Measurements from ENCODE around the gene RNF43. TPM values are rescaled to one million over a fixed set of nuclear protein-coding genes. Genes with fewer than 3 reads are reported as not detected.

The RNF43 gene
- total and polyA plus RNA-seq, 2 of the 13 experiments (the other 11 are each of a cell fraction or from before 2014, with no cell fraction given), result 31.0 to 53.4 TPM

GRCh38 chr17:58417300-58418092 lies at the start of gene RNF43 (continued):
- TF ChIP-seq PBX3 (CRISPR knock-in tag; IDR thresholded peaks at IDR 0.05; ENCODE audit: borderline replicate concordance) (no peak), CSRNP1 (CRISPR knock-in tag; IDR thresholded peaks at IDR 0.05) (peak; percentile 86), CCAR2 (optimal IDR thresholded peaks at IDR 0.05; ENCODE audit: low read depth, low read length) (peak; percentile 57), ZFP41 (CRISPR knock-in tag; IDR thresholded peaks at IDR 0.05; ENCODE audit: borderline replicate concordance) (no peak), CENPX (CRISPR knock-in tag; IDR thresholded peaks at IDR 0.05) (no peak), NFRKB (IDR thresholded peaks at IDR 0.05) (no peak), ZNF572 (CRISPR knock-in tag; IDR thresholded peaks at IDR 0.05) (no peak), KDM6A (CRISPR knock-in tag; IDR thresholded peaks at IDR 0.05; ENCODE audit: low read depth) (peak; percentile 18; the same call in 1 of the 2 replicates), IRF1 (CRISPR knock-in tag; IDR thresholded peaks at IDR 0.05; ENCODE audit: low read depth) (no peak), TAF1 (CRISPR knock-in tag; IDR thresholded peaks at IDR 0.05) (peak; percentile 97), ZNF33B (CRISPR knock-in tag; IDR thresholded peaks at IDR 0.05) (no peak), ZNF597 (CRISPR knock-in tag; IDR thresholded peaks at IDR 0.05) (no peak), MEIS1 (CRISPR knock-in tag; IDR thresholded peaks at IDR 0.05; ENCODE audit: borderline replicate concordance) (peak; percentile 94; the same call in 1 of the 2 replicates), ZGPAT (CRISPR knock-in tag; IDR thresholded peaks at IDR 0.05) (peak; percentile 89; the same call in 1 of the 2 replicates), FOXM1 (CRISPR knock-in tag; IDR thresholded peaks at IDR 0.05) (no peak), PREB (CRISPR knock-in tag; IDR thresholded peaks at IDR 0.05) (no peak), POLR2AphosphoS5 (IDR thresholded peaks at IDR 0.05; ENCODE audit: low read depth, low read length) (peak; percentile 99), MLXIP (CRISPR knock-in tag; IDR thresholded peaks at IDR 0.05; ENCODE audit: borderline replicate concordance) (peak; percentile 90), ARNT (IDR thresholded peaks at IDR 0.05) (no peak)
